Skin of body (tissue), 2 donors: Measurements from ENCODE around the gene HEXD. TPM values are rescaled to one million over a fixed set of nuclear protein-coding genes. Genes with fewer than 3 reads are reported as not detected.
A peak's percentile ranks its signal among the peaks of the same experiment; 100 is the strongest.

Experiments used
- DNase-seq: peaks from one replicate; lab custom pipeline; 2025; lab: John Stamatoyannopoulos, UW
- total RNA-seq: library from RNA; depleted of rRNA; stranded (reverse); fragments of >200 nt; gene quantifications from one replicate; pipeline ENCODE4 v1.2.3, GENCODE V29; 2014

The HEXD gene
- total RNA-seq, 1 donor from 2014 or later, result 14.8 TPM

GRCh38 chr17:82414548-82415281, 3.4 kb upstream of the HEXD start:
- peak; percentile 56 for DNase-seq

DNA sequence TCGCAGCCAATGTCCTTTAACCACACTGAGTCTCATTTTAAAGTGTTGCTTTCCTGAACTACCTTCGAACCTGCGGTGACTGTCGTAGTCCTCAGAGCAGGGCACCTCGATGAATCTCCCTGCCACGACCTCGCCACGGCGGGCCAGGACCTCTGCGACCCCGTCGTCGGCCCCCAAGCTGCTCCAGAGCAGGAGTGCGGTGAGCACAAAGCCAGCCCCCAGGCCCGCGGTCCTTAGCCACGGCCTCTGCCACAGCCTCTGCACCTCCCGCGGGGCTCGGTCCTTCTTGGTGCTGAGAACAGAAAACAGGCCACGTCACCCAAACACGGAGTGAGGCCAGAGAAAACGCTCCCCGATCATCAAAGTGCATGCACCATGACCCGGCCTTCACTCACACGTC, 2.8 kb upstream of the HEXD start:
- DNase-seq, result no peak

GRCh38 chr17:82415786-82416185, 2.4 kb upstream of the HEXD start:
- DNase-seq, result no peak

DNA sequence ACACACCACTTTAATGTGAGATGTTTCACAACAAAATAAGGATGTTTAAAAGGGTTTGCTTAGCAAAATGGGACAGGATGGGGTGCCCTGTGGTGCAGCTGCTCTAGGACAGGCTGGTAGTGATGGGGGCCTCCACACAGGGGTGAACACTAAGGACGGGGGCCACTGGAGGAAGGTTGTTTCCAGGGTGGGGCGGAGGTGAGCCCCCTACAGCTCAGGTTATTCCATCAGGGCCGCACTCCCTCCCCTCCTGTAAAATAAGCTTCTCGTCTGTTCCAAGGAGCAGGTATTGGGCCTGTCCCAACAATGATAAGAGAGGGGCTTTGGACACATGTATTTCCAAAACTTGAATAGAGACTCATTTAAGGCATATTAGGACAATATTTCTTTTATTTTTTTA, 1.9 kb upstream of the HEXD start:
- DNase-seq, result no peak

DNA sequence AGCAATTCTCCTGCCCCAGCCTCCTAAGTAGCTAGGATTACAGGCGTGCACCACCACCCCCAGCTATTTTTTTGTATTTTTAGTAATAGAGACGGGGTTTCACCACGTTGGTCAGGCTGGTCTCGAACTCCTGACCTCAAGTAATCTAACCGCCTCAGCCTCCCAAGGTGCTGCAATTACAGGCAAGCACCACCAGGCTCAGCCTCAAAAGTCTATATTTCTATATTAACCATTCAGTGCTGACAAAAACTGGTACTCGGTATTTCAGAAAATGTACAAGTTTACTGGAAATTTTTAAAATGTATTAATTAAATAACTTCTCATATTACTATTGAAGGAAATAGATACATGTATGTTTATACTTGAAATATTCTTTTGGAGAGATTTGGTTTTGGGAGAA, 1.4 kb upstream of the HEXD start:
- DNase-seq, result no peak

- DNase-seq, result no peak
Measured at GRCh38 chr17:82419540-82419939, 1.4 kb downstream of the HEXD start.

DNA sequence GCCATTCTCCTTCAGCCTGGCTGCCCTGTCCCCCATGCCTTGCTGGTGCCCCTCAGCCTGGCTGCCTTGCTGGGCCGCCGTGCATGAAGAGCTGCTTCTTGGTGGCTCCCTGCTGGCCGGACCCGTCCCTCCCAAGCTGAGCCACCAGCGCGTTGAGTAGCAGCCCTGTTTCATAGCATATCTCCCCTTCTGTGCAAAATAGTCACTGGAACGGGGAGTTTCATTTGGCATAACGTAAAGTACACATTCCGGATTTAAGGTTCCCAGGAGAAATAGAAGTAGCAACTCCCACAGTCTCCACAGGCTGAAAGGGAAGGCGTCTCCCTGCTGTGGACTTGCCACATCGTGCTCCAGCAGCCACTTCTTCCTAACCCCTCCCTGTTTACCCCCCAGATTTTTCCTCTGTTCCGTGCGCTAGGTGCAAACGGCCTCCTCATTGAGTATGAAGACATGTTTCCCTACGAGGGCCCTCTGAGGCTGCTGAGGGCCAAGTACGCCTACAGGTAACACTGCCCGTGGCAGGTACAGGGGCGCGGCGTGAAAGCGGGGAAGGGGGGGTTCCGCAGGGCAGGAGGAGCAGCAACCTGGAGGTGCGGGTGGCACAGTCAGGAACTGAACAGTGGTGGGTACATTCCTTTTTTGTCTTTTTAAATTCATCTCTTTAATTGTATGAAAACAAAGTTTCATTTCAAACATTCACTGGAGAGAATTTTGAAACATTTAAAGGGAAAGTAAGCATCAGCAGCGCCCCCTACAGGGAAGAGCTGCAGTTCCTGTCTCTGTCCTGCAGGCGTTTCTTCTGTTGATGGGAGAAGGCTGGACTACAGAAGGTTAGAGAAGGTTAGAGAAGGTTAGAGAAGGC, 6.1 kb downstream of the HEXD start:
- DNase-seq, result no peak

DNA sequence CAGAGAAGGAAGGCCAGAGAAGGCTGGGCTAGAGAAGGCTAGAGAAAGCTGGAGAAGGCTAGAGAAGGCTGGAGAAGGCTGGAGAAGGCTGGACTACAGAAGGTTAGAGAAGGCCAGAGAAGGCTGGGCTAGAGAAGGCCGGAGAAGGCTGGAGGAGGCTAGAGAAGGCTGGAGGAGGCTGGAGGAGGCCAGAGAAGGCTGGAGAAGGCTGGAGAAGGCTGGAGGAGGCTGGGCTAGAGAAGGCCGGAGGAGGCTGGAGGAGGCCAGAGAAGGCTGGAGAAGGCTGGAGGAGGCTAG, 6.7 kb downstream of the HEXD start:
- no peak for DNase-seq

DNA sequence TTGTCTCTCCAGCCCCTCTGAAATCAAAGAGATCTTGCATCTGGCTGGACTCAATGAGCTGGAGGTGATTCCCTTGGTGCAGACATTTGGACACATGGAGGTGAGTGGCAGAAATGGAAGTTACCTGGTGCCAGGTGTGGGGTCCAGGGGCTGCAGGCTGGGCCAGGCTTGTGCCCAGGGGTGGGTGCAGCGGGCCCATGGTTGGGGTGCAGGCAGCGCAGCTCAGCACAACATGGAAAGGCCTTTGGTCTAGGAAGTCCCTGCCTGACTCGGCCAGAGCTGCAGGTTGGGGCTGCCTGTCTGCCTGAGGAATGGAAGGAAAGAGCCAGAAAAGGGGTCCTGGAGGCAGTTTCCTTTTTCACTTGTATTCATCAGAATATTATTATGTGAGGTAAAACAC, 10.4 kb downstream of the HEXD start:
- DNase-seq, result no peak

DNA sequence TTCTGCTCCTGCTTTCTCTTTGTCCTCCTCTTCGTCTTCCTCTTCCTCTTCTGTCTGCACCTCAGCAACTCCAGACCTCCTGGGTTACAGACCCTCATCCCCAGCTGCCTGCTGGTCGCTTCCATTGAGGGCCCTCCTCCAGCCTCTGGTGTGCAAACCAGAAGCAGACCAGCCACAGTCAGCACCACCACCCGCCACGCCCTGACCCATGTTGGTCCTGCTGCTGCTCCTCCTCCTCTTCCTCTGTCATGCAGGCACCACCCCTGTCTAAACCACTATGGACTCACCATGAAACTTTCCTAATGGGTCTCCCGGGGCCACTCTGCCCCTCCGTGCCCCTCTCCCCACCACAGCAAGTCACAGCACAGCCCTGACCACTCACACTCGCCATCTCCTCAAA, 11.7 kb downstream of the HEXD start:
- no peak for DNase-seq

DNA sequence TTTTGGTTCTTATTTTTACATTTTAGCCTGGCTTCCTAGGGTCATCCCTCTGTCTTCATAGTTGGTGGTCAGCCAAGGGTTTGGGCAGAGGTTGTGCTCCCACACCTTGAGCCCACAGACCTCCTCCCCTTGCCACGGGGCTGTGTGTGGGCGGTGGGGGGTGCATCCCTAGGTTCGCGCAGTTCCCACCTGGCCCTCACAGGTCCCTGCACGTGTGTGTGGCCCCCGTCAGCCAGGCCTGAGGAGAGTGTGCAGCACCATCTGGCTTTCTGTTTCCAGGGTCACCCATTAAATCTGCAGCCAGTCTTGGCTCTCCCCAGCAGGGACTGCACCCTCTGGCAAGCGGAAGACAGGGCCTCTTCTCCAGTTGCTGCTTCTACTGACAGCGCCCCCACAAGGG, 13.9 kb downstream of the HEXD start:
- no peak for DNase-seq

DNA sequence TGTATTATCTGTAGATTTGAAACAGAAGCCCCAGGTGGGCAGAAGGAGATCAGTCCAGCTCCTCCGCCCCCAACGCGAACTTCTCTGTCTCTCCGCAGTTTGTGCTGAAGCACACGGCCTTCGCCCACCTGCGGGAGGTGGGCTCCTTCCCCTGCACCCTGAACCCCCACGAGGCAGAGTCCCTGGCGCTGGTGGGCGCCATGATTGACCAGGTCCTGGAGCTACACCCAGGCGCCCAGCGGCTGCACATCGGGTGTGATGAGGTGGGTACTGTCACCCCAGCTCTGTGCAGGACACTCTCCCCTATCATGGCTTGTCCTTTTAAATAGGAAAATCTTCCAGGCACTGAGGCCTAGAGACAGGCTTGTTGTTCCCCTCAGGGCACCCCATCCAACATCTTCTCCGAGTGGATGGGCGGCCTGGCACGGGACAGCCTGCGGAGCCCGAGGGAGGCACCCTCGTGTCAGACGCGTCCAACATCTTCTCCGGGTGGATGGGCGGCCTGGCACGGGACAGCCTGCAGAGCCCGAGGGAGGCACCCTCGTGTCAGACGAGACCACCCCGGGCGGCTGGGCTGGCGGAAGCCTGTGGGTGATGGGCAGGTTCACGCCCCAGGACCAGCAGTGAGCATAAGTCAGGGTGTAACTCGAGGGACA, 15.5 kb downstream of the HEXD start:
- DNase-seq, result no peak

- no peak for DNase-seq
Measured at GRCh38 chr17:82434216-82434565, 16.0 kb downstream of the HEXD start.

DNA sequence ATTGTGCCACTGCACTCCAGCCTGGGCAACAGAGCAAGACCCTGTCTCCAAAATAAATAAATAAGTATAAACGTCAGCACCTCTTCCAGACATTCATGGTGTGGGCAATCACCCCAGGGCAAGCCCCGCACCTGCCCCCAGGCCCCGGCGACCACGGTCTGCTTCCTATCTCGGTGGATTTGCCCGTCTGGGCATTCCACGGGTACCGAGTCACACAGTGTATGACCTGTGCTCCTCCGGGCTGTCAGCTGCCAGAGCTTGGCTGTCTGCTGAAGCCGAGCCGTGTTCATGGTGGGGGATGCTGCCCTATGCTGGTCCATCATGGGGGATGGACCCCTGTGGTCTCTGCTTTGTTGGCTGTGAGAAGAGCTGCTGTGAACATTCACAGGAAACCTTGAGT, 17.0 kb downstream of the HEXD start:
- DNase-seq, result no peak

GRCh38 chr17:82435601-82436583, 17.7 kb downstream of the HEXD start:
- no peak for DNase-seq

GRCh38 chr17:82436601-82437324, 18.6 kb downstream of the HEXD start:
- DNase-seq, result no peak

DNA sequence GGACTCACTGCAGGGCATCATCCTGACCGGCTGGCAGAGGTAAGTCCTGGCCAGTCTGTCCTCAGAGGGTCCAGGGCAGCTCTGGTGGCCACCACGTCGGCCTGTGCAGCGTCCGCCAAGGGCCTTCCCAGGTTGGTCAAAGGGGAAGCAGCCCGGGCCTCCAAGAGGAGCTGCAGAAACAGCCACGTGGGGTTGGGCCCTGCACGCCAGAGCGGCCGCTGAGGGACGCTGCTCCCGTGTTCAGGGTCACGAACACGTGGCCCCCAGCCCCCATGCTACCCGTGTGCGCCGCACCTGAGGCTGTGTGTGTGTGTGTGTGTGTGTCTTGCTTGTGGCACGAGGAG, 19.1 kb downstream of the HEXD start:
- no peak for DNase-seq

DNA sequence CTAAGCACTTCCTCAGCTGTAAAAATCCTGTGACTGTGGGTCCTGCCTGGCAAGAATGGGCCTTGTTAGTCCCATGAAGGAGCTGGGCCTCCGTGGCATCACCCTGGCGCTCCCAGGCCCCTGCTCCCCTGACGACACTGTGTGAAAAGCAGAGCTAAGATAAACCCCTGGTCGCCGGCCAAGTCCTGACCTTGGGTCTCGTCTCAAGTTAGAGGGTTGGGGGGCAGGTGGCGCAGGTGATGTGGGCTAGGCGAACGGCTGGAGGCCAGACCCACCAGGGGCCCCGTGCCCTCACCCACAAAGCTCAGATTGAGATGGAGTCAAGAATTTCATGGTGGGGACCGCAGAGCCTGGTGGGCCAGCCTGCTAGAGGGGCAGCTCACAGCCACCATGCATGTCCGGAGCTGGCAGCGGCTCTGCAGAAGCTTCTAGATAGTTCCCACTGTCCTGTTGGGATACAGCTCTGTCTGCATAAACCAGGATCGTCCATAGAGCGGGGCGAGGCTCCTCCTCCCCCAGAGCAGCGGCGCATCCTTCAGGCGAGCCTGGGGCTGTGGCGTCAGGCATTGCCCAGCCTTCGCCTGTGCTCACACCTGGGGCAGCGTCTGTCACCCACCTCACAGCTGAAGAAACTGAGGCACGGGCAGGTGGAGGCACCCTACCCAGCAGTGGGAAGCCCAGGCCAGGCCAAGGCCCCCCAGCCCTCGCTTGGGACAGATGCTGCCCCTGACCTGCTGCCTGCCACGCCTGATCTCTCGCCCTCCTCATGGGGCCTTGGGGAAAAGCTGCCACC, 20.4 kb downstream of the HEXD start:
- DNase-seq, result no peak

DNA sequence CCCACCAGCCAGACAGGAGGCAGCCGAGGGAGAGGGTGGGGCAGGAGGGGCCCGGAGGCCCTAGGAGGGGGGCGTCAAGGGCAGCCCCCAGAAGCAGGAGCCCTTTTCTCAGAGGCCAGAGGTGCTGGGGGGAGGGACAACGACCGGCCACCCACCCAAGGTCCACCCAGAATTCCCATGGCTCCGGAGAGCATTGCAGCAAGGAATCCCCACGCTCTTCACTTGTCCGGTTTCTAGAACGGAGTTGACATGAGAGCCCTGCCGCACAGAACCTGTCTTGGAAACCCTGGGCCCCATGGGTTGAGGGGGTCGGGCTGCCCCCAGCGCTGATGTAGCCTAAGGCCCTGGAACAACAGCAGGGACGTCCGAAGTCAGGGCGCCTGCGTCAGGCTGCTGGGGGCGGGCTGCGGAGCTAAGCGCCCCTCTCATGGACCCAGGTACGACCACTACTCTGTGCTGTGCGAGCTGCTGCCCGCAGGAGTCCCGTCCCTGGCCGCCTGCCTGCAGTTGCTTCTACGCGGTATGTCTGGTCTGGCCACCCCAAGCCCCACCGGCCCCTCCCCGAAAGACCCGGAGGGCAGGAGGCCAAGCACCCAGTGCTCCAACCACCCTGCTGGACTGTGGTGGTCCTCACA, 21.2 kb downstream of the HEXD start:
- no peak for DNase-seq
